HepG2 (cell line): ENCODE data around the gene OR8B4. TPM values are rescaled to one million over a fixed set of nuclear protein-coding genes. Genes with fewer than 3 reads are reported as not detected.

Source experiments
- ATAC-seq: fragments of 200-7000 bp; cut with Tn5 transposase; 3 replicates; pipeline ENCODE4 v1.9.1; 2020; ENCODE audit warnings: mild to moderate bottlenecking, moderate library complexity
- BruUV-seq: library from RNA; stranded (reverse); fragments of 400-500 nt; replicated peaks from 2 replicates; lab custom pipeline; 2021; lab: Mats Ljungman, UMichigan
- CTCF ChIA-PET: fragments of 300-600 bp; formaldehyde crosslinking; extraction: SDS; loops from one replicate; lab custom pipeline; 2021; ENCODE audit warnings: low total read pairs, inconsistent platforms, low intra/inter-chr PET ratio; lab: Yijun Ruan, JAX
- POLR2A ChIA-PET: fragments of 350-600 bp; sonication (Branson Sonifier 250); formaldehyde crosslinking; loops from one replicate; lab custom pipeline; 2020; ENCODE audit warnings: antibody characterized with exemption, inconsistent platforms; lab: Yijun Ruan, JAX
- DNase-seq: peaks from one replicate; pipeline ENCODE4 v3.0.0-alpha.2; 2015; ENCODE audit warnings: low spot score
- FAIRE-seq: peaks from 3 replicates; lab custom pipeline; 2011; peaks lifted over from hg19 to GRCh38; lab: Jason Lieb, UNC
- H2AFZ ChIP-seq: one replicate; pipeline ENCODE4 v1.6.1; 2011; ENCODE audit warnings: low read length, inconsistent platforms
- H3K27ac ChIP-seq: fragments of 300-600 bp; 3 replicates; pipeline ENCODE4 v1.8.0; 2011; ENCODE audit warnings: mixed run types, mild to moderate bottlenecking, mixed read lengths, low read length, inconsistent platforms; ENCODE audit not compliant: insufficient read depth; ENCODE audit errors: extremely low read length
- H3K27me3 ChIP-seq, 2 experiments: fragments of 200-600 bp in 1 of 2; 2 replicates in 1 of 2; 3 replicates in 1 of 2; pipeline versions ENCODE4 v1.6.0 to v1.8.0; 2011; ENCODE audit warnings: low read length in 2 of 2, mild to moderate bottlenecking in 2 of 2, moderate library complexity in 2 of 2, inconsistent platforms in 1 of 2; ENCODE audit not compliant: insufficient read depth in 2 of 2, control insufficient read depth in 1 of 2
- H3K36me3 ChIP-seq, 2 experiments: fragments of 200-600 bp in 1 of 2; replicated peaks in 1 of 2; 2 replicates in 1 of 2; 3 replicates in 1 of 2; pipeline versions ENCODE4 v1.5.1 to v1.8.0; 2011; ENCODE audit warnings: low read length in 2 of 2, inconsistent platforms in 1 of 2; ENCODE audit not compliant: insufficient read depth in 2 of 2, control insufficient read depth in 1 of 2
- H3K4me1 ChIP-seq: 2 replicates; pipeline ENCODE4 v1.5.1; 2012; ENCODE audit warnings: low read length, inconsistent platforms; ENCODE audit not compliant: insufficient read depth
- H3K4me2 ChIP-seq: 2 replicates; pipeline ENCODE4 v1.6.0; 2011; ENCODE audit warnings: low read depth, low read length, inconsistent platforms
- H3K4me3 ChIP-seq, 3 experiments: fragments of 200-600 bp in 1 of 3; sonication (generic), shearing (Covaris generic) in 1 of 3; replicated peaks in 1 of 3; 2 replicates each; pipeline ENCODE4 v1.5.1; 2011 to 2016; ENCODE audit warnings: low read length in 3 of 3, inconsistent platforms in 2 of 3, low read depth in 2 of 3, mild to moderate bottlenecking in 2 of 3, control low read depth in 1 of 3, mixed read lengths in 1 of 3; ENCODE audit not compliant: insufficient read depth in 1 of 3
- H3K79me2 ChIP-seq: one replicate; pipeline ENCODE4 v1.6.1; 2011; ENCODE audit warnings: low read length, inconsistent platforms; ENCODE audit not compliant: insufficient read depth
- H3K9ac ChIP-seq: 2 replicates; pipeline ENCODE4 v1.6.0; 2011; ENCODE audit warnings: mild to moderate bottlenecking, low read depth, low read length, inconsistent platforms; ENCODE audit not compliant: insufficient read depth
- H3K9me3 ChIP-seq: 2 replicates; pipeline ENCODE4 v1.5.1; 2012; ENCODE audit warnings: mild to moderate bottlenecking, low read length
- H4K20me1 ChIP-seq: 2 replicates; pipeline ENCODE4 v1.6.0; 2011; ENCODE audit warnings: inconsistent platforms, mild to moderate bottlenecking, low read length, moderate library complexity; ENCODE audit not compliant: insufficient read depth
- FIP1L1 ChIP-seq: fragments of 200-400 bp; formaldehyde crosslinking; IDR thresholded peaks from 2 replicates; pipeline ENCODE4 v1.6.1; 2018; ENCODE audit warnings: low read depth, mild to moderate bottlenecking, low read length, moderate library complexity, borderline replicate concordance; ENCODE audit not compliant: insufficient read depth
- NCOR1 ChIP-seq: fragments of 200-600 bp; sonication (generic); IDR thresholded peaks from 2 replicates; pipeline ENCODE4 v1.7.0; 2017; ENCODE audit warnings: antibody characterized with exemption, low read length, borderline replicate concordance
- NR1H2 ChIP-seq: sonication (generic); formaldehyde crosslinking; IDR thresholded peaks from 2 replicates; pipeline ENCODE4 v1.8.1; 2022; ENCODE audit warnings: low read depth, missing genetic modification reagents, borderline replicate concordance
- PREB ChIP-seq: sonication (generic); formaldehyde crosslinking; IDR thresholded peaks from 2 replicates; pipeline ENCODE4 v1.4.0; 2020; ENCODE audit warnings: missing genetic modification reagents
- TBP ChIP-seq: sonication (generic); formaldehyde crosslinking; IDR thresholded peaks from 2 replicates; pipeline ENCODE4 v1.5.0; 2020; ENCODE audit warnings: missing genetic modification reagents
- TBX2 ChIP-seq: sonication (generic); formaldehyde crosslinking; IDR thresholded peaks from 2 replicates; pipeline ENCODE4 v1.5.0; 2020; ENCODE audit warnings: missing genetic modification reagents, mild to moderate bottlenecking, borderline replicate concordance
- THYN1 ChIP-seq: sonication (generic); formaldehyde crosslinking; IDR thresholded peaks from 2 replicates; pipeline ENCODE4 v1.8.1; 2023; ENCODE audit warnings: low read depth, mild to moderate bottlenecking, moderate library complexity, missing genetic modification reagents, borderline replicate concordance
- TRIM24 ChIP-seq: sonication (generic); formaldehyde crosslinking; IDR thresholded peaks from 2 replicates; pipeline ENCODE4 v1.8.0; 2022; ENCODE audit warnings: mild to moderate bottlenecking, missing genetic modification reagents
- U2AF2 ChIP-seq: fragments of 200-400 bp; formaldehyde crosslinking; IDR thresholded peaks from 2 replicates; pipeline ENCODE4 v1.6.1; 2017; ENCODE audit warnings: low read depth, mild to moderate bottlenecking, low read length
- ZNF720 ChIP-seq: sonication (generic); formaldehyde crosslinking; IDR thresholded peaks from 2 replicates; pipeline ENCODE4 v1.4.0; 2020; ENCODE audit warnings: missing genetic modification reagents
- ZNF879 ChIP-seq: sonication (generic); formaldehyde crosslinking; IDR thresholded peaks from 2 replicates; pipeline ENCODE4 v1.8.1; 2023; ENCODE audit warnings: missing genetic modification reagents
- WGBS: methylation state at CpG from one replicate; pipeline ENCODE4 v1.1.6; 2017; ENCODE audit warnings: low lambda C conversion rate; 5-methylcytosine and 5-hydroxymethylcytosine counted together
- in situ Hi-C: cut with HindIII; loops from 2 replicates; pipeline ENCODE4 v1.10.0; 2017; ENCODE audit warnings: low pct_unique_long_range_greater_than_20kb; ENCODE audit not compliant: extremely low pct_ligation_motif_present
- intact Hi-C: fragments of 100-400 bp; cut with micrococcal nuclease; formaldehyde crosslinking; loops from one replicate; pipeline ENCODE4 v1.10.0; 2022; ENCODE audit not compliant: unreplicated experiment
- polyA plus RNA-seq, 8 experiments: library from polyadenylated mRNA; depleted of rRNA in 3 of 8; stranded (reverse) in 7 of 8; unstranded in 1 of 8; fragments of >200 nt; fragmentation: Illumina TruSeq in 4 of 8; extraction: Trizol in 4 of 8; gene quantifications; 2 replicates each; pipeline versions ENCODE4 v1.2.1 to v1.2.3, GENCODE V29; 2011 to 2016; ENCODE audit warnings: low read depth in 4 of 8, missing spikeins in 1 of 8, mixed read lengths in 1 of 8; ENCODE audit not compliant: insufficient read depth in 1 of 8
- total RNA-seq, 5 experiments: library from RNA; depleted of rRNA; stranded (reverse); fragments of >200 nt; fragmentation: Illumina TruSeq; extraction: Trizol; gene quantifications; 2 replicates each; pipeline ENCODE4 v1.2.3, GENCODE V29; 2016; ENCODE audit warnings: low read depth in 1 of 5
- TF ChIP-seq, protein P1 (sequence below): sonication (generic); formaldehyde crosslinking; conservative IDR thresholded peaks from 2 replicates; pipeline ENCODE4 v1.4.0; 2020; ENCODE audit warnings: missing genetic modification reagents
- TF ChIP-seq, protein P2 (sequence below): sonication (generic); formaldehyde crosslinking; IDR thresholded peaks from 2 replicates; pipeline ENCODE4 v1.4.0; 2020; ENCODE audit warnings: missing genetic modification reagents, borderline replicate concordance
- TF ChIP-seq, protein P3 (sequence below): sonication (generic); formaldehyde crosslinking; IDR thresholded peaks from 2 replicates; pipeline ENCODE4 v1.4.0; 2020; ENCODE audit warnings: missing genetic modification reagents, low read depth, mild to moderate bottlenecking, borderline replicate concordance

Gene OR8B4
- total and polyA plus RNA-seq, 2 of the 13 experiments (the other 11 are each of a cell fraction or from before 2014, with no cell fraction given) = not detected

DNA sequence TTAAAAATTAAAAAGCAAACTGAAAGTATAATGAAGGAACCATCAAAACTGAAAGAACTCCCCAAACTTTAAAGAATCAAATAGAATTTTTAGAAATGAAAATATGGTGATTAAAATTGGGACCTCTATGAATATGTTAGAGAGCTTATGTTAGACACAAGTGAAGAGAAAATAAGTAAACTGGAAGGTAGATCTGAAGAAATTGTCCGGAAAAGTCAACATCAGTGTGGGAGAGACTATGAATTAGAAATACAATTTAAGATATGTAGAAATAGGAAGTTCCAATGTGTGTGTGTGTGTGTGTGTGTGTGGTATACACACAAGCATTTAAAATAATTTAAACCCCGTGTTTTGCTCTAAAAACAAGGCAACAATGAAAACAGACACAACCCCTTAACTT lies 4.9 kb upstream of the OR8B4 start:
- H4K20me1 ChIP-seq = no peaks in the 10 kb centered on the region
- 0 out of 5 replicates have a peak, but pooled peaks cover 0 to 8% of the 10 kb centered on the region in 2 experiments for H3K27me3 ChIP-seq
- FAIRE-seq (no peak), DNase-seq (no peak), ATAC-seq (no peak)
- no peaks in the 10 kb centered on the region for H3K36me3 ChIP-seq
- WGBS = 24% methylated on average over 2 of the region's 2 CpGs
- in situ Hi-C loops = no loop called here
- no peak overlapping the region for H3K27ac ChIP-seq
- TF ChIP-seq, protein P1, sequence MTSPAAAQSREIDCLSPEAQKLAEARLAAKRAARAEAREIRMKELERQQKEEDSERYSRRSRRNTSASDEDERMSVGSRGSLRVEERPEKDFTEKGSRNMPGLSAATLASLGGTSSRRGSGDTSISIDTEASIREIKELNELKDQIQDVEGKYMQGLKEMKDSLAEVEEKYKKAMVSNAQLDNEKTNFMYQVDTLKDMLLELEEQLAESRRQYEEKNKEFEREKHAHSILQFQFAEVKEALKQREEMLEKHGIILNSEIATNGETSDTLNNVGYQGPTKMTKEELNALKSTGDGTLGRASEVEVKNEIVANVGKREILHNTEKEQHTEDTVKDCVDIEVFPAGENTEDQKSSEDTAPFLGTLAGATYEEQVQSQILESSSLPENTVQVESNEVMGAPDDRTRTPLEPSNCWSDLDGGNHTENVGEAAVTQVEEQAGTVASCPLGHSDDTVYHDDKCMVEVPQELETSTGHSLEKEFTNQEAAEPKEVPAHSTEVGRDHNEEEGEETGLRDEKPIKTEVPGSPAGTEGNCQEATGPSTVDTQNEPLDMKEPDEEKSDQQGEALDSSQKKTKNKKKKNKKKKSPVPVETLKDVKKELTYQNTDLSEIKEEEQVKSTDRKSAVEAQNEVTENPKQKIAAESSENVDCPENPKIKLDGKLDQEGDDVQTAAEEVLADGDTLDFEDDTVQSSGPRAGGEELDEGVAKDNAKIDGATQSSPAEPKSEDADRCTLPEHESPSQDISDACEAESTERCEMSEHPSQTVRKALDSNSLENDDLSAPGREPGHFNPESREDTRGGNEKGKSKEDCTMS (CRISPR knock-in tag) = no peak
- TF ChIP-seq ZNF720 (CRISPR knock-in tag) (no peak), ZNF879 (no peak), PREB (CRISPR knock-in tag) (no peak), NCOR1 (no peak), TBP (CRISPR knock-in tag) (no peak), NR1H2 (CRISPR knock-in tag) (no peak), TBX2 (CRISPR knock-in tag) (no peak), U2AF2 (no peak), THYN1 (CRISPR knock-in tag) (no peak), FIP1L1 (no peak), TRIM24 (CRISPR knock-in tag) (no peak)
- TF ChIP-seq, protein P2, sequence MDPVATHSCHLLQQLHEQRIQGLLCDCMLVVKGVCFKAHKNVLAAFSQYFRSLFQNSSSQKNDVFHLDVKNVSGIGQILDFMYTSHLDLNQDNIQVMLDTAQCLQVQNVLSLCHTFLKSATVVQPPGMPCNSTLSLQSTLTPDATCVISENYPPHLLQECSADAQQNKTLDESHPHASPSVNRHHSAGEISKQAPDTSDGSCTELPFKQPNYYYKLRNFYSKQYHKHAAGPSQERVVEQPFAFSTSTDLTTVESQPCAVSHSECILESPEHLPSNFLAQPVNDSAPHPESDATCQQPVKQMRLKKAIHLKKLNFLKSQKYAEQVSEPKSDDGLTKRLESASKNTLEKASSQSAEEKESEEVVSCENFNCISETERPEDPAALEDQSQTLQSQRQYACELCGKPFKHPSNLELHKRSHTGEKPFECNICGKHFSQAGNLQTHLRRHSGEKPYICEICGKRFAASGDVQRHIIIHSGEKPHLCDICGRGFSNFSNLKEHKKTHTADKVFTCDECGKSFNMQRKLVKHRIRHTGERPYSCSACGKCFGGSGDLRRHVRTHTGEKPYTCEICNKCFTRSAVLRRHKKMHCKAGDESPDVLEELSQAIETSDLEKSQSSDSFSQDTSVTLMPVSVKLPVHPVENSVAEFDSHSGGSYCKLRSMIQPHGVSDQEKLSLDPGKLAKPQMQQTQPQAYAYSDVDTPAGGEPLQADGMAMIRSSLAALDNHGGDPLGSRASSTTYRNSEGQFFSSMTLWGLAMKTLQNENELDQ = no peak
- TF ChIP-seq, protein P3, sequence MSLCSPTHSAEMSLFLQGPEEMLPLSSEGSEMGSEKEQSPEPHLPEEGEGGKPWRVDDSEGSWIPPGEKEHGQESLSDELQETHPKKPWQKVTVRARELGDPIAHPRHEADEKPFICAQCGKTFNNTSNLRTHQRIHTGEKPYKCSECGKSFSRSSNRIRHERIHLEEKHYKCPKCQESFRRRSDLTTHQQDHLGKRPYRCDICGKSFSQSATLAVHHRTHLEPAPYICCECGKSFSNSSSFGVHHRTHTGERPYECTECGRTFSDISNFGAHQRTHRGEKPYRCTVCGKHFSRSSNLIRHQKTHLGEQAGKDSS (CRISPR knock-in tag) = no peak
- no peak overlapping the region for H3K9ac ChIP-seq
- ChIA-PET CTCF (no interaction called here), POLR2A (no interaction called here)
- H3K9me3 ChIP-seq = peaks cover 9% of the 10 kb centered on the region
- no TSS peak for BruUV-seq
- H2AFZ ChIP-seq = no peak overlapping the region
- H3K79me2 ChIP-seq = no peaks in the 10 kb centered on the region
- no peaks in the 10 kb centered on the region for H3K4me1 ChIP-seq
- H3K4me3 ChIP-seq = no peak overlapping the region
- no peak overlapping the region for H3K4me2 ChIP-seq
- intact Hi-C loops = no loop called here
